Lung (tissue), 12 donors: ENCODE data around the gene PTPRN2. TPM values are rescaled to one million over a fixed set of nuclear protein-coding genes. Genes with fewer than 3 reads are reported as not detected.

Experiments used
- ATAC-seq: fragments of 200-7000 bp; cut with Tn5 transposase; one replicate; pipeline ENCODE4 v1.9.1; 2020; ENCODE audit warnings: moderate number of reproducible peaks; ENCODE audit not compliant: insufficient read depth, low FRiP score
- DNase-seq, 3 donors: peaks; one replicate each; pipeline ENCODE4 v3.0.0-alpha.2; 2013 to 2017
- H3K27ac ChIP-seq, 2 donors: one replicate each; pipeline ENCODE4 v1.5.1; 2013; ENCODE audit warnings: mild to moderate bottlenecking in 2 of 2, moderate library complexity in 2 of 2, control low read depth in 1 of 2, inconsistent platforms in 1 of 2, low read depth in 1 of 2, low read length in 1 of 2
- H3K27me3 ChIP-seq, 3 donors: one replicate each; pipeline ENCODE4 v1.5.1; 2013; ENCODE audit warnings: low read length in 2 of 3; ENCODE audit not compliant: control insufficient read depth in 3 of 3, insufficient read depth in 3 of 3
- H3K36me3 ChIP-seq, 4 donors: one replicate each; pipeline ENCODE4 v1.5.1; 2013; ENCODE audit warnings: low read length in 4 of 4, mild to moderate bottlenecking in 1 of 4, moderate library complexity in 1 of 4; ENCODE audit not compliant: control insufficient read depth in 4 of 4, insufficient read depth in 4 of 4
- H3K4me1 ChIP-seq, 5 donors: one replicate each; pipeline ENCODE4 v1.5.1; 2013; ENCODE audit warnings: low read length in 5 of 5, mild to moderate bottlenecking in 2 of 5, moderate library complexity in 1 of 5; ENCODE audit not compliant: control insufficient read depth in 5 of 5, insufficient read depth in 5 of 5
- H3K4me3 ChIP-seq: one replicate; pipeline ENCODE4 v1.5.1; 2013; ENCODE audit warnings: mild to moderate bottlenecking, control low read depth, moderate library complexity
- H3K9ac ChIP-seq, 2 donors: one replicate each; pipeline ENCODE4 v1.5.1; 2013; ENCODE audit warnings: low read length in 2 of 2, control low read depth in 1 of 2; ENCODE audit not compliant: insufficient read depth in 1 of 2
- H3K9me3 ChIP-seq, 4 donors: one replicate each; pipeline ENCODE4 v1.5.1; 2013; ENCODE audit warnings: low read length in 3 of 4, mild to moderate bottlenecking in 1 of 4, moderate library complexity in 1 of 4; ENCODE audit not compliant: control insufficient read depth in 4 of 4, insufficient read depth in 3 of 4
- WGBS, 2 donors: extraction: QIAGEN DNeasy Blood & Tissue Kit; methylation state at CpG; one replicate each; pipeline ENCODE4 v1.1.7; 2013; 5-methylcytosine and 5-hydroxymethylcytosine counted together
- polyA plus RNA-seq, 2 donors: library from polyadenylated mRNA; stranded (reverse); fragments of 200-250 nt; gene quantifications; one replicate each; pipeline ENCODE4 v1.2.1, GENCODE V29; 2013
- total RNA-seq, 2 donors: library from RNA; depleted of rRNA in 1 of 2; stranded (reverse); fragments of >200 nt in 1 of 2; gene quantifications; one replicate each; pipeline ENCODE4 v1.2.1, GENCODE V29; 2014 to 2021
- TF ChIP-seq, protein P1 (sequence below): IDR thresholded peaks from 2 replicates; pipeline ENCODE4 v1.5.1; 2012; ENCODE audit warnings: mild to moderate bottlenecking; ENCODE audit errors: control extremely low read depth, extremely low read depth
- donor health status: control.
- donor health status: control.
- donor health status: Bipolar disorder and iron deficiency.
- donor health status: healthy.
- donor health status: DM: yes; HTN: yes; CAD: no.

PTPRN2 gene
- total and polyA plus RNA-seq, 4 donors, result 2.1 to 7.4 (median 4.4) TPM

DNA sequence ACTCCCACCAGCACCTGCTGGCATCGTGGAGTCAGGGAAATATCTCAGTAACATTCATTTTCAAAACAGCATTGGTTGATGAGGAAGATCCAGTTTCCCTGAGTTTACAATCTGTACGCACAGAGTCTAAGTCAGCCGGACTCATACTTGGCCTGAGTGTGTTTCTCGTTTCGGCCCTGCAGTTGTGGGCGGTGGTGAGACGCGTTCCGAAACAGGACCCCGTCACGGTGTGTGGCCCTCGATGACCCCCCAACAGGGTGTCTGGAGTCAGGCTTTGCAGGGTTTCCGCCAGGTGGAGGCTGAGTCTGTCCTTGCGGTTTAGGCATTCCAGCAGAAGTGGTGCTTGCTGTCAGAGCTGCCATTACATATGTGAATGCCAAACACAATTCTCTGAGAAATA is 933.3 kb downstream of the PTPRN2 start:
- Histone ChIP-seq H3K9me3 (peaks cover 0 to 3% (median 0%) of the 10 kb centered on the region in 4 donors), H3K27ac (no peak overlapping the region), H3K27me3 (no peaks in the 10 kb centered on the region), H3K36me3 (no peaks in the 10 kb centered on the region), H3K4me1 (no peaks in the 10 kb centered on the region), H3K4me3 (no peak overlapping the region), H3K9ac (no peak overlapping the region)
- TF ChIP-seq, protein P1, sequence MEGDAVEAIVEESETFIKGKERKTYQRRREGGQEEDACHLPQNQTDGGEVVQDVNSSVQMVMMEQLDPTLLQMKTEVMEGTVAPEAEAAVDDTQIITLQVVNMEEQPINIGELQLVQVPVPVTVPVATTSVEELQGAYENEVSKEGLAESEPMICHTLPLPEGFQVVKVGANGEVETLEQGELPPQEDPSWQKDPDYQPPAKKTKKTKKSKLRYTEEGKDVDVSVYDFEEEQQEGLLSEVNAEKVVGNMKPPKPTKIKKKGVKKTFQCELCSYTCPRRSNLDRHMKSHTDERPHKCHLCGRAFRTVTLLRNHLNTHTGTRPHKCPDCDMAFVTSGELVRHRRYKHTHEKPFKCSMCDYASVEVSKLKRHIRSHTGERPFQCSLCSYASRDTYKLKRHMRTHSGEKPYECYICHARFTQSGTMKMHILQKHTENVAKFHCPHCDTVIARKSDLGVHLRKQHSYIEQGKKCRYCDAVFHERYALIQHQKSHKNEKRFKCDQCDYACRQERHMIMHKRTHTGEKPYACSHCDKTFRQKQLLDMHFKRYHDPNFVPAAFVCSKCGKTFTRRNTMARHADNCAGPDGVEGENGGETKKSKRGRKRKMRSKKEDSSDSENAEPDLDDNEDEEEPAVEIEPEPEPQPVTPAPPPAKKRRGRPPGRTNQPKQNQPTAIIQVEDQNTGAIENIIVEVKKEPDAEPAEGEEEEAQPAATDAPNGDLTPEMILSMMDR, result no peak
- WGBS, 2 donors, result 83 to 90% methylated on average over 14 of the region's 14 CpGs
- no peak for DNase-seq
- no peak for ATAC-seq

DNA sequence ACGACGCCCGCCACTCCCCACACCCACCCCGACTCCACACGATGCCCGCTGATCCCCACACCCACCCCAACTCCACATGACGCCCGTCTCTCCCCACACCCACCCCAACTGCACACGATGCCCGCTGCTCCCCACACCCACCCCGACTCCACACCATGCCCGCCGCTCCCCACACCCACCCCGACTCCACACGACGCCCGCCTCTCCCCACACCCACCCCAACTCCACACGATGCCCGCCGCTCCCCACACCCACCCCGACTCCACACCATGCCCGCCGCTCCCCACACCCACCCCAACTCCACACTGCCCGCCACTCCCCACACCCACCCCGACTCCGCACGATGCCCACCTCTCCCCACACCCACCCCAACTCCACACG is 933.8 kb downstream of the PTPRN2 start:
- Histone ChIP-seq H3K9ac (no peak overlapping the region), H3K27ac (no peak overlapping the region), H3K27me3 (no peaks in the 10 kb centered on the region), H3K4me1 (no peaks in the 10 kb centered on the region), H3K4me3 (no peak overlapping the region), H3K36me3 (no peaks in the 10 kb centered on the region), H3K9me3 (peaks cover 0 to 3% (median 0%) of the 10 kb centered on the region in 4 donors)
- TF ChIP-seq, protein P1, result no peak
- ATAC-seq (no peak), DNase-seq (no peak)
- 87 to 96% methylated on average over 4 to 17 of the region's 28 CpGs for WGBS, 2 donors

DNA sequence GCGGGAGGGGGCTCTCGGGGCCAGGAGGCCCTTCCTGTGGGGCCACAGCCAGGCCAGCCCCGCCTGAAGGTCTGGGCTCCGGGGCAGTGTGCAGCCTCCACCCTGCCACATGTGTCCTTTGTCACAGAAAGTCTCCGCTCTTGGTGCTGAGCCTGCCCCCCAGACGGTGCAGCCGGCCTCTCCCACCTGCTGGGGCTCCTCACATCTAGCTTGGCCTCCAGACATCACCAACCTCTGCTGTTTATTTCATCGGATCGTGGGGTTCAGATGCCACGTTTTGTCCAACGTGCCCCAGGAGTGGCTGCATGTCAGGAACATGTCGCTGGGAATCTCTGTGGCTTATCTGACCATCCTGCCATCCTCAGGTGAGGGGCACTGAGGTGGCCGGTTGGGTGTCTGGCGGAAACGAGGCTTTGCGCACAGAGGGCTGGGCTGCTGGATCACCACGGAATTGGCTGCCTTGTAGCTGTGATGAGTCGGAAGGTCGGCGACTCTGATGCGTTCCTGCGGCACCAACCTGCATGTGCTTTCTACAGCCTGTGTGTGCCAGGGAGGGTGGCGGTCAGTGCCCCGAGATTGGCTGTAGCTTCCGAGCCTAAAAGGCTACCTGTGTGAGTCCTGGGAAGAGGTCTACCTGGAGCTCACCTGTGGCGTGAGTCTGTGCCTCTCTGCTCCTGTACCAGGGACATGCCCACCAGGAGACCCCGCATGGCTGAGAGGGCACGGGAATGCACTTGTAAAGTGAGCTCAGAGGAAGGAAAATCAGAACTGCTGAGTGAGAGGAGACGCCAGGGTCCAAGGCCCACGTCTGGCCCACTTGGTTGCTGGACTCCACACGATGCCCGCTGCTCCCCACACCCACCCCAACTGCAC is 934.4 kb downstream of the PTPRN2 start:
- H3K9ac ChIP-seq, result no peak overlapping the region
- no peak for ATAC-seq
- H3K4me3 ChIP-seq, result no peak overlapping the region
- no peaks in the 10 kb centered on the region for H3K4me1 ChIP-seq
- WGBS, 2 donors, result 83 to 89% methylated on average over 32 of the region's 32 CpGs
- TF ChIP-seq, protein P1, result no peak
- H3K36me3 ChIP-seq, result no peaks in the 10 kb centered on the region
- DNase-seq, result no peak
- no peak overlapping the region for H3K27ac ChIP-seq
- H3K9me3 ChIP-seq, result peaks cover 0 to 3% (median 0%) of the 10 kb centered on the region in 4 donors
- H3K27me3 ChIP-seq, result no peaks in the 10 kb centered on the region
